Sigmoid colon (tissue), 7 donors: Measurements from ENCODE around the gene MRPS18B. TPM values are rescaled to one million over a fixed set of nuclear protein-coding genes. Genes with fewer than 3 reads are reported as not detected.

Experiments
- DNase-seq: peaks from one replicate; pipeline ENCODE4 v3.0.0-alpha.2; 2019
- H3K27ac ChIP-seq, 4 donors: fragments of 200-600 bp; sonication (generic); one replicate each; pipeline ENCODE4 v1.5.1; 2016 to 2019; ENCODE audit warnings: mild to moderate bottlenecking in 1 of 4
- H3K27me3 ChIP-seq, 3 donors: fragments of 200-600 bp; sonication (generic); one replicate each; pipeline ENCODE4 v1.5.1; 2019; ENCODE audit warnings: mild to moderate bottlenecking in 1 of 3
- H3K36me3 ChIP-seq, 4 donors: fragments of 200-600 bp; sonication (generic); one replicate each; pipeline ENCODE4 v1.5.1; 2016 to 2019
- H3K4me1 ChIP-seq, 4 donors: fragments of 200-600 bp; sonication (generic); one replicate each; pipeline ENCODE4 v1.5.1; 2017 to 2019
- H3K4me3 ChIP-seq, 4 donors: fragments of 200-600 bp; sonication (generic); one replicate each; pipeline ENCODE4 v1.5.1; 2017 to 2019; ENCODE audit warnings: mild to moderate bottlenecking in 2 of 4, moderate library complexity in 1 of 4
- H3K9me3 ChIP-seq, 4 donors: fragments of 200-600 bp in 3 of 4; sonication (generic) in 3 of 4; one replicate each; pipeline versions ENCODE4 v1.5.1 to v1.6.1; 2013 to 2019
- EP300 ChIP-seq, 4 donors: sonication (generic); formaldehyde crosslinking; IDR thresholded peaks; one replicate each; pipeline ENCODE4 v1.6.1; 2017; ENCODE audit warnings: antibody characterized with exemption in 4 of 4
- POLR2A ChIP-seq, 2 donors: fragments of 450-650 bp; IDR thresholded peaks; one replicate each; pipeline ENCODE4 v1.6.1; 2016; ENCODE audit warnings: antibody characterized with exemption in 2 of 2, mild to moderate bottlenecking in 2 of 2, moderate library complexity in 2 of 2
- POLR2AphosphoS5 ChIP-seq, 4 donors: sonication (generic); formaldehyde crosslinking; IDR thresholded peaks; one replicate each; pipeline ENCODE4 v1.6.1; 2017; ENCODE audit warnings: antibody characterized with exemption in 4 of 4
- WGBS, 2 donors: extraction: QIAGEN DNeasy Blood & Tissue Kit; methylation state at CpG; one replicate each; pipeline ENCODE4 v1.1.7; 2013; 5-methylcytosine and 5-hydroxymethylcytosine counted together
- intact Hi-C: fragments of 100-400 bp; cut with DNase I; formaldehyde crosslinking; loops from one replicate; pipeline ENCODE4 v1.15.1; 2023
- polyA plus RNA-seq, 3 donors: library from polyadenylated mRNA; stranded (reverse); fragments of 200-250 nt; gene quantifications; one replicate each; pipeline ENCODE4 v1.2.3, GENCODE V29; 2013
- total RNA-seq, 4 donors: library from RNA; depleted of rRNA; stranded (reverse); fragments of >200 nt; gene quantifications; one replicate each; pipeline ENCODE4 v1.1.0, GENCODE V29; 2016
- TF ChIP-seq, protein P1 (sequence below), 4 experiments: fragments of 450-650 bp in 3 of 4; fragments of 200-600 bp in 1 of 4; IDR thresholded peaks; one replicate each; pipeline ENCODE4 v1.5.1; 2016 to 2019; ENCODE audit warnings: antibody characterized with exemption in 4 of 4, mild to moderate bottlenecking in 3 of 4, moderate library complexity in 2 of 4
- donor health status: healthy with polysubstance abuse.
- donor health status: Bipolar disorder and iron deficiency.
- donor health status: healthy.

Gene MRPS18B
- total and polyA plus RNA-seq, 7 donors = 36.3 to 81.2 (median 58.9) TPM

DNA sequence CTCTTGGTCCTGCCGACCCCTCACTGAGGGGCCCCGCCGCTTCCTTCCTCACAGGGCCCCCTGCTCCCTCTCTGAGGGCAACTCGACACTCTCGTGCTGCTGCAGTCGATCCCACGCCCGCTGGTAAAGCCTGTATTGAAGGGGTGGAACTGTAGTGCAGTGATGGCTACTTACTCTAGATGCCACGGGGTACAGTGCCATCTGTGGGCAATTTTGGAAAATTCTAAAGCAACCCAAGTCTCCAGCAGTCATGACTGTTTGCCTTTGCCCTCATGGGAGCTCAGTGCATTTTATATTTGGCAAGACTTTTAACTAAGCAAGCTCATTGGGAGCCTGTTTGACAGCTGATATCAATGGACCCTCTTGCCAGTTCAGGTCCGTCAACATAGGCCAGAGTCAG, 22.8 kb downstream of the MRPS18B start:
- no peak for DNase-seq
- no peaks in the 10 kb centered on the region for H3K9me3 ChIP-seq
- WGBS, 2 donors = 71 to 77% methylated on average over 10 of the region's 10 CpGs
- H3K27me3 ChIP-seq = no peaks in the 10 kb centered on the region
- H3K27ac ChIP-seq = no peak overlapping the region
- peaks cover 0 to 66% (median 6%) of the 10 kb centered on the region in 4 donors for H3K36me3 ChIP-seq
- no peak overlapping the region for H3K4me3 ChIP-seq
- intact Hi-C loops = no loop called here
- TF ChIP-seq, protein P1, sequence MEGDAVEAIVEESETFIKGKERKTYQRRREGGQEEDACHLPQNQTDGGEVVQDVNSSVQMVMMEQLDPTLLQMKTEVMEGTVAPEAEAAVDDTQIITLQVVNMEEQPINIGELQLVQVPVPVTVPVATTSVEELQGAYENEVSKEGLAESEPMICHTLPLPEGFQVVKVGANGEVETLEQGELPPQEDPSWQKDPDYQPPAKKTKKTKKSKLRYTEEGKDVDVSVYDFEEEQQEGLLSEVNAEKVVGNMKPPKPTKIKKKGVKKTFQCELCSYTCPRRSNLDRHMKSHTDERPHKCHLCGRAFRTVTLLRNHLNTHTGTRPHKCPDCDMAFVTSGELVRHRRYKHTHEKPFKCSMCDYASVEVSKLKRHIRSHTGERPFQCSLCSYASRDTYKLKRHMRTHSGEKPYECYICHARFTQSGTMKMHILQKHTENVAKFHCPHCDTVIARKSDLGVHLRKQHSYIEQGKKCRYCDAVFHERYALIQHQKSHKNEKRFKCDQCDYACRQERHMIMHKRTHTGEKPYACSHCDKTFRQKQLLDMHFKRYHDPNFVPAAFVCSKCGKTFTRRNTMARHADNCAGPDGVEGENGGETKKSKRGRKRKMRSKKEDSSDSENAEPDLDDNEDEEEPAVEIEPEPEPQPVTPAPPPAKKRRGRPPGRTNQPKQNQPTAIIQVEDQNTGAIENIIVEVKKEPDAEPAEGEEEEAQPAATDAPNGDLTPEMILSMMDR (IDR thresholded peaks at IDR 0.05) = no peak
- TF ChIP-seq POLR2A (IDR thresholded peaks at IDR 0.05) = no peak
- TF ChIP-seq POLR2AphosphoS5 (IDR thresholded peaks at IDR 0.05) = no peak
- TF ChIP-seq EP300 (IDR thresholded peaks at IDR 0.05) = no peak
- no peaks in the 10 kb centered on the region for H3K4me1 ChIP-seq

DNA sequence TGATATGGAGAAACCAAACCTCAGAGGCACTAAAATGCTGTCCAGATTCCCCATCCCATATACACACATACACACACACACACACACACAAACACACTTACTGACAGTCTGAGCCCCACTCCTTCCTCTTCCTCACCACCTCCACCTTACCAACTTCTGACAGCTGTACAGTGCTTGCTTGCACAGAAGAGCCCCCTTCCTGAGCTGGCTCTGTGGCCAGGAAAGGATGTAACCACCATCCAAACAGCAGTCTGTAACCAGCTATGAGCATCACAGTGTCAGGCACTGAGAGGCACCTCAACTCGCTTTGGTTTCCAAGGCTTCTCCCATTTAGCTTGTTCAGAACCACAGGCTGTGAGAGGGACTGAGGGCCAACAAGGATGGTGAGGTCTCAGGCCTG, 23.4 kb downstream of the MRPS18B start:
- no peak for DNase-seq
- no peak overlapping the region for H3K4me3 ChIP-seq
- intact Hi-C loops = no loop called here
- 63 to 83% methylated on average over 1 of the region's 1 CpG for WGBS, 2 donors
- no peaks in the 10 kb centered on the region for H3K27me3 ChIP-seq
- H3K4me1 ChIP-seq = peaks cover 0 to 2% (median 2%) of the 10 kb centered on the region in 4 donors
- no peak overlapping the region for H3K27ac ChIP-seq
- no peaks in the 10 kb centered on the region for H3K9me3 ChIP-seq
- TF ChIP-seq EP300 (IDR thresholded peaks at IDR 0.05) = no peak
- TF ChIP-seq, protein P1 (IDR thresholded peaks at IDR 0.05) = no peak
- no peak for TF ChIP-seq POLR2AphosphoS5 (IDR thresholded peaks at IDR 0.05)
- no peak for TF ChIP-seq POLR2A (IDR thresholded peaks at IDR 0.05)
- peaks cover 0 to 66% (median 6%) of the 10 kb centered on the region in 4 donors for H3K36me3 ChIP-seq

DNA sequence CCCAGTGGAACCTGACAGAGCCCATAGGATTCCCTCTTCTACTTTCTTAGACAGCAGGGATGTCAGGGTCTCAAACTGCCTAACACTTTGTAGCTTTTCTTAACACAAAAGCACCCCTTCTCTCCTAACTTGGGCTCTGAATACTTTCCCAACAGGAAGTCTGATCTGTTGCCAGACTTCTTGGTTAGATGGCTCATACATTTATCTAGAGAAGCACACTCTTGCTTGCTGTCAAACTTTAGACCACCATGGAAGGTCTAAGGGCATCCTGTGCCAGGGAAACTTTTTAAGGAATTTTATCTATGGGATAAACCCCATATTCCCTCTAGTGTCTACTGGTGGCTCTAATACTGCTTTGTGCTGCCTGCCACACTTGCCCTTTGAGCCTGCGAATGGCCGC, 26.0 kb downstream of the MRPS18B start:
- intact Hi-C loops = no loop called here
- TF ChIP-seq POLR2AphosphoS5 (IDR thresholded peaks at IDR 0.05) = no peak
- no peak for TF ChIP-seq POLR2A (IDR thresholded peaks at IDR 0.05)
- TF ChIP-seq, protein P1 (IDR thresholded peaks at IDR 0.05) = no peak
- no peak for TF ChIP-seq EP300 (IDR thresholded peaks at IDR 0.05)
- H3K4me1 ChIP-seq = peaks cover 0 to 19% (median 15%) of the 10 kb centered on the region in 4 donors
- no peak for DNase-seq
- no peak overlapping the region for H3K4me3 ChIP-seq
- H3K27me3 ChIP-seq = no peaks in the 10 kb centered on the region
- no peak overlapping the region for H3K27ac ChIP-seq
- H3K9me3 ChIP-seq = no peaks in the 10 kb centered on the region
- 94 to 95% methylated on average over 2 of the region's 2 CpGs for WGBS, 2 donors
- peaks cover 0 to 51% (median 6%) of the 10 kb centered on the region in 4 donors for H3K36me3 ChIP-seq

DNA sequence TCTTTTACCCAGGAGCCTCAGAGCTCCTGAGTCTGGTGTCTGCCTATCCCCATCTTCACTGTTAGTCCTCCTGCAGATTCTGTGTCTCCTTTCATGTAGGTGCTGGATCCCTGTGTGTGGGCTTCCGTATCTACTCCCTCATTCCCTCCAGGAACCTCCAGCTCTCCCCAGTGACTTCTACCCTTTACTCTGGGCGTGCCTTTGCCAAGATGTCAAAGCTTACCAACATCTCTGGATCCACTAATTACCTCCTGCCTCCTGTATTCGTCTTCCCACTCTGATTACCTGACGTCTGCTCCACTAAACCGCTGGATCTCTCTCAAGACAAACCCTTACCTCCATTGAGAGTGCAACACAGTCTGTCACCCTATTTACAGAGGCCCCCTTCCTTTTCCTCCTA, 27.1 kb downstream of the MRPS18B start:
- peaks cover 0 to 52% (median 6%) of the 10 kb centered on the region in 4 donors for H3K36me3 ChIP-seq
- 27 to 71% methylated on average over 5 of the region's 5 CpGs for WGBS, 2 donors
- TF ChIP-seq, protein P1 (IDR thresholded peaks at IDR 0.05) = no peak
- TF ChIP-seq EP300 (IDR thresholded peaks at IDR 0.05) (no peak), POLR2AphosphoS5 (IDR thresholded peaks at IDR 0.05) (no peak), POLR2A (IDR thresholded peaks at IDR 0.05) (no peak)
- no peaks in the 10 kb centered on the region for H3K27me3 ChIP-seq
- peaks cover 0 to 26% (median 15%) of the 10 kb centered on the region in 4 donors for H3K4me1 ChIP-seq
- no peak for DNase-seq
- H3K9me3 ChIP-seq = no peaks in the 10 kb centered on the region
- no peak overlapping the region for H3K27ac ChIP-seq
- intact Hi-C loops = no loop called here
- H3K4me3 ChIP-seq = no peak overlapping the region

DNA sequence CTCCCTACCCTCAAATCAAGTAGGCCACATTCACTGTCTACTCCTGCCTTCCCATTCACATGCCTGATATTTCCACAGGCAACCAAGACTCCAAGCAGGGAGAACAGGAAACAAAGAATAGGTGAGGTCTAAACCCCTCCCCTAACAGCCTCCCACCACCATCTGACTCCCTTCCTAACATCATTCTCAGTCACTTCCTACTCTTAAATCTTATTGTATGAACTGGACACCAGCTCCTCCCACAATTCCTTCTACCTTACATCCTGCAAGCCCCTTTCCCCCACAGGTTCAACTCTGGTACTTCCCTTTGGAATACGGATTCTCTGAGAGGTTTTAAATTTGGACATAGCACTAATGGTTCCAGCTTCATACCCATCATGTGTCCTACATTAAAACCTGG, 28.3 kb downstream of the MRPS18B start:
- WGBS, 2 donors = 63 to 81% methylated on average over 1 of the region's 1 CpG
- H3K27ac ChIP-seq = peak overlapping the region in 1 of 4 donors; percentile 93
- no peak for DNase-seq
- H3K4me3 ChIP-seq = no peak overlapping the region
- intact Hi-C loops = no loop called here
- peaks cover 0 to 26% (median 15%) of the 10 kb centered on the region in 4 donors for H3K4me1 ChIP-seq
- H3K27me3 ChIP-seq = no peaks in the 10 kb centered on the region
- H3K36me3 ChIP-seq = peaks cover 0 to 51% (median 5%) of the 10 kb centered on the region in 4 donors
- TF ChIP-seq, protein P1 (IDR thresholded peaks at IDR 0.05) = no peak
- TF ChIP-seq POLR2A (IDR thresholded peaks at IDR 0.05) (no peak), EP300 (IDR thresholded peaks at IDR 0.05) (no peak), POLR2AphosphoS5 (IDR thresholded peaks at IDR 0.05) (no peak)
- H3K9me3 ChIP-seq = no peaks in the 10 kb centered on the region
